ENCODE results near the gene C9orf43. TPM values are rescaled to one million over a fixed set of nuclear protein-coding genes. Genes with fewer than 3 reads are reported as not detected.

C9orf43 gene
- total and polyA plus RNA-seq, 2 experiments from 2014 or later: 1.4 to 2.3 TPM

GRCh38 chr9:113368348-113368981 lies 42.1 kb upstream of the C9orf43 start:
- H3K4me1 ChIP-seq (ENCODE audit: low read depth): no peaks in the 10 kb centered on the region
- H3K9me3 ChIP-seq (ENCODE audit: low read depth): no peaks in the 10 kb centered on the region
- no peak overlapping the region for H3K27ac ChIP-seq
- no peak for DNase-seq (ENCODE audit: low read depth in 1 of 2, low spot score in 1 of 2)
- H3K36me3 ChIP-seq: peaks cover 2% of the 10 kb centered on the region
- H3K27me3 ChIP-seq: no peaks in the 10 kb centered on the region
- H3K4me3 ChIP-seq: no peak overlapping the region
- TF ChIP-seq, protein P1, sequence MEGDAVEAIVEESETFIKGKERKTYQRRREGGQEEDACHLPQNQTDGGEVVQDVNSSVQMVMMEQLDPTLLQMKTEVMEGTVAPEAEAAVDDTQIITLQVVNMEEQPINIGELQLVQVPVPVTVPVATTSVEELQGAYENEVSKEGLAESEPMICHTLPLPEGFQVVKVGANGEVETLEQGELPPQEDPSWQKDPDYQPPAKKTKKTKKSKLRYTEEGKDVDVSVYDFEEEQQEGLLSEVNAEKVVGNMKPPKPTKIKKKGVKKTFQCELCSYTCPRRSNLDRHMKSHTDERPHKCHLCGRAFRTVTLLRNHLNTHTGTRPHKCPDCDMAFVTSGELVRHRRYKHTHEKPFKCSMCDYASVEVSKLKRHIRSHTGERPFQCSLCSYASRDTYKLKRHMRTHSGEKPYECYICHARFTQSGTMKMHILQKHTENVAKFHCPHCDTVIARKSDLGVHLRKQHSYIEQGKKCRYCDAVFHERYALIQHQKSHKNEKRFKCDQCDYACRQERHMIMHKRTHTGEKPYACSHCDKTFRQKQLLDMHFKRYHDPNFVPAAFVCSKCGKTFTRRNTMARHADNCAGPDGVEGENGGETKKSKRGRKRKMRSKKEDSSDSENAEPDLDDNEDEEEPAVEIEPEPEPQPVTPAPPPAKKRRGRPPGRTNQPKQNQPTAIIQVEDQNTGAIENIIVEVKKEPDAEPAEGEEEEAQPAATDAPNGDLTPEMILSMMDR (IDR thresholded peaks at IDR 0.05; ENCODE audit: low read depth, low read length): no peak

- H3K4me1 ChIP-seq (ENCODE audit: low read depth): no peaks in the 10 kb centered on the region
These were observed 41.3 kb upstream of the C9orf43 start for GRCh38 chr9:113368982-113369854.

GRCh38 chr9:113369855-113370140 lies 40.7 kb upstream of the C9orf43 start:
- no peak overlapping the region for H3K27ac ChIP-seq
- TF ChIP-seq, protein P1 (IDR thresholded peaks at IDR 0.05; ENCODE audit: low read depth, low read length): no peak
- no peaks in the 10 kb centered on the region for H3K4me1 ChIP-seq (ENCODE audit: low read depth)
- H3K9me3 ChIP-seq (ENCODE audit: low read depth): no peaks in the 10 kb centered on the region
- no peak overlapping the region for H3K4me3 ChIP-seq
- no peak for DNase-seq (ENCODE audit: low read depth in 1 of 2, low spot score in 1 of 2)
- peaks cover 7% of the 10 kb centered on the region for H3K36me3 ChIP-seq
- H3K27me3 ChIP-seq: no peaks in the 10 kb centered on the region

More at GRCh38 chr9:113368982-113369854, 41.3 kb upstream of the C9orf43 start:
- Histone ChIP-seq H3K4me3 (no peak overlapping the region), H3K27ac (no peak overlapping the region), H3K27me3 (no peaks in the 10 kb centered on the region), H3K36me3 (peaks cover 7% of the 10 kb centered on the region), H3K9me3 (ENCODE audit: low read depth) (no peaks in the 10 kb centered on the region)
- TF ChIP-seq, protein P1 (IDR thresholded peaks at IDR 0.05; ENCODE audit: low read depth, low read length): no peak
- no peak for DNase-seq (ENCODE audit: low read depth in 1 of 2, low spot score in 1 of 2)

DNA sequence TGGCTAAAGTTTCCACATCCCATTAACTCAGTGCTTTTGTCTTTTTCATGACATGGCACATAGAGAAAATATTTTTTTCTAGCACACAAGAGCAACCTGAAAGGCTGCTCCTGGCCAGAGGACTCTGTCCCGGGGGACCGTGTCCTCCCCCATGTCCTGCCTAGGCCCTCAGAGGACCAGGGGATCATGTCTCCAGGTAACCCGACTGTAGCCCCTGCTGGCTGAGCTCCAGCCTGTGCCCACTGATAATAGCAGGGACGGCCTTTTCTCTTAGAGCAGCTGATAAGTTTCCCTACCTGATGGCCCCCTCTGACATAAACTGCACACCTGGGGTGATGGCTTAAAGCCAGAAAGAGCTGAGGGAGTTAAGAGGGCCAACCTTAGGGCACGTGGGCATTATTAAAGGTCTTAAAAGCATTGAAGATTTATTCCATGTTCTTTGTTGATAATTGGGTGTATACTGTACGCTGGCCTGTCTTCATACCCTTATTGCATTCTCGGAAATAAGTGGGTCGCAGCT lies 39.7 kb upstream of the C9orf43 start:
- H3K27ac ChIP-seq: no peak overlapping the region
- no peak for DNase-seq (ENCODE audit: low read depth in 1 of 2, low spot score in 1 of 2)
- no peaks in the 10 kb centered on the region for H3K4me1 ChIP-seq (ENCODE audit: low read depth)
- H3K4me3 ChIP-seq: no peak overlapping the region
- TF ChIP-seq, protein P1 (IDR thresholded peaks at IDR 0.05; ENCODE audit: low read depth, low read length): no peak
- H3K9me3 ChIP-seq (ENCODE audit: low read depth): no peaks in the 10 kb centered on the region
- no peaks in the 10 kb centered on the region for H3K27me3 ChIP-seq
- peaks cover 7% of the 10 kb centered on the region for H3K36me3 ChIP-seq

DNA sequence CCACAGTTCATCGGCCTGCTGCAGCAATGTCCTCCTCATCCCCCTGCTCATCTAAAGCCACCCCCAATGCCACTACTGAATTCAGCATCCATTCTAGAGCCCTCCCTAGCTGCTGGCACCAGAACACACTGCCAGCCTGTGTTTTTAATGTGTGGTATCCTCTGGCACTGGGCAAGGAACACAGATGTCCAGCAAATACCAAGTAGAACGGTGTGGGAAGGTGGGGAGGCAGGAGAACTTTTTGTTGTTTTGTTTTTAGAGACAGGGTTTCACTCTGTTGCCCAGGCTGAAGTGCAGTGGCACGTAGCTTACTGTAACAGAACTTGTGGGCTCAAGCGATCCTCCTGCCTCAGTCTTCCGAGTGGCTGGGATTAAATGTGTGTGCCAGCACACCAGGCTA lies 38.5 kb upstream of the C9orf43 start:
- Histone ChIP-seq H3K4me3 (no peak overlapping the region), H3K9me3 (ENCODE audit: low read depth) (no peaks in the 10 kb centered on the region), H3K27ac (no peak overlapping the region), H3K27me3 (no peaks in the 10 kb centered on the region), H3K4me1 (ENCODE audit: low read depth) (no peaks in the 10 kb centered on the region), H3K36me3 (peaks cover 7% of the 10 kb centered on the region)
- DNase-seq (ENCODE audit: low read depth in 1 of 2, low spot score in 1 of 2): no peak
- TF ChIP-seq, protein P1 (IDR thresholded peaks at IDR 0.05; ENCODE audit: low read depth, low read length): no peak
